ENCODE measurements around the gene SMIM35. TPM values are rescaled to one million over a fixed set of nuclear protein-coding genes. Genes with fewer than 3 reads are reported as not detected.

The SMIM35 gene
- total RNA-seq, 1 experiment from 2014 or later: not detected

GRCh38 chr11:118001494-118001971, 85.2 kb downstream of the SMIM35 start:
- no peak overlapping the region for H2BK5ac ChIP-seq (ENCODE audit: insufficient read length, low read length)
- no peaks in the 10 kb centered on the region for H3K36me3 Mint-ChIP-seq (ENCODE audit: insufficient read depth in 1 of 3, low read depth in 3 of 3)
- no peaks in the 10 kb centered on the region for H4K20me1 ChIP-seq (ENCODE audit: control insufficient read depth, insufficient read depth, insufficient read length)
- no peak overlapping the region for H3K9ac ChIP-seq (ENCODE audit: extremely low read depth, insufficient read length, low read length)
- H3K79me1 ChIP-seq (ENCODE audit: insufficient read depth, low read depth, low read length, poor library complexity, severe bottlenecking): no peaks in the 10 kb centered on the region
- no peaks in the 10 kb centered on the region for H3K79me2 ChIP-seq (ENCODE audit: insufficient read depth, low read length)
- no peak overlapping the region for H2BK120ac ChIP-seq (ENCODE audit: low read depth, low read length, poor library complexity, severe bottlenecking)
- no peak overlapping the region for H3K27ac ChIP-seq (ENCODE audit: insufficient read length, low read depth, low read length)
- no peak overlapping the region for H3K56ac ChIP-seq (ENCODE audit: insufficient read length, low read depth, low read length)
- no peak overlapping the region for H3K18ac ChIP-seq (ENCODE audit: insufficient read length, low read depth, low read length)
- H3K23me2 ChIP-seq (ENCODE audit: insufficient read length, low read depth, low read length, poor library complexity, severe bottlenecking): no peaks in the 10 kb centered on the region
- H2BK15ac ChIP-seq (ENCODE audit: low read depth, low read length): no peak overlapping the region
- 0 out of 2 replicates have a peak, but pooled peaks cover 6% of the 10 kb centered on the region for H3K4me1 ChIP-seq (ENCODE audit: insufficient read depth, low read length)
- peaks cover 2% of the 10 kb centered on the region; the same call in 1 of the 2 replicates for H3K27me3 ChIP-seq (ENCODE audit: insufficient read depth, low read length)
- no peak overlapping the region for H3K14ac ChIP-seq (ENCODE audit: insufficient read depth, low read length)
- H3K4ac ChIP-seq (ENCODE audit: low read depth, low read length): no peak overlapping the region
- TF ChIP-seq, protein P1, sequence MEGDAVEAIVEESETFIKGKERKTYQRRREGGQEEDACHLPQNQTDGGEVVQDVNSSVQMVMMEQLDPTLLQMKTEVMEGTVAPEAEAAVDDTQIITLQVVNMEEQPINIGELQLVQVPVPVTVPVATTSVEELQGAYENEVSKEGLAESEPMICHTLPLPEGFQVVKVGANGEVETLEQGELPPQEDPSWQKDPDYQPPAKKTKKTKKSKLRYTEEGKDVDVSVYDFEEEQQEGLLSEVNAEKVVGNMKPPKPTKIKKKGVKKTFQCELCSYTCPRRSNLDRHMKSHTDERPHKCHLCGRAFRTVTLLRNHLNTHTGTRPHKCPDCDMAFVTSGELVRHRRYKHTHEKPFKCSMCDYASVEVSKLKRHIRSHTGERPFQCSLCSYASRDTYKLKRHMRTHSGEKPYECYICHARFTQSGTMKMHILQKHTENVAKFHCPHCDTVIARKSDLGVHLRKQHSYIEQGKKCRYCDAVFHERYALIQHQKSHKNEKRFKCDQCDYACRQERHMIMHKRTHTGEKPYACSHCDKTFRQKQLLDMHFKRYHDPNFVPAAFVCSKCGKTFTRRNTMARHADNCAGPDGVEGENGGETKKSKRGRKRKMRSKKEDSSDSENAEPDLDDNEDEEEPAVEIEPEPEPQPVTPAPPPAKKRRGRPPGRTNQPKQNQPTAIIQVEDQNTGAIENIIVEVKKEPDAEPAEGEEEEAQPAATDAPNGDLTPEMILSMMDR (conservative IDR thresholded peaks at IDR 0.05): no peak
- no peak overlapping the region for H4K5ac ChIP-seq (ENCODE audit: insufficient read length, low read depth, low read length)
- H3K9me3 Mint-ChIP-seq: no peaks in the 10 kb centered on the region
- H3K9me3 ChIP-seq (ENCODE audit: control insufficient read depth, low read depth, low read length): no peaks in the 10 kb centered on the region
- no peak overlapping the region for H2AK5ac ChIP-seq (ENCODE audit: insufficient read length, low read length)
- H4K8ac ChIP-seq (replicated peaks; ENCODE audit: insufficient read length, low read depth, low read length): no peak overlapping the region
- peaks cover 8 to 10% of the 10 kb centered on the region in 2 experiments for H3K4me1 Mint-ChIP-seq
- no peak overlapping the region for H3K23ac ChIP-seq (ENCODE audit: insufficient read length, low read depth, low read length)
- no peak overlapping the region for H2BK12ac ChIP-seq (ENCODE audit: insufficient read length, low read depth, low read length)
- DNase-seq: no peak
- H2BK20ac ChIP-seq (ENCODE audit: low read depth, low read length, poor library complexity, severe bottlenecking): no peak overlapping the region
- H4K91ac ChIP-seq (ENCODE audit: insufficient read length, low read depth, low read length): no peak overlapping the region
- no peak overlapping the region for H2AFZ ChIP-seq (ENCODE audit: low read length)
- peaks cover 14% of the 10 kb centered on the region for H3K27me3 Mint-ChIP-seq (ENCODE audit: low read depth)
- no peak overlapping the region for H3K4me2 ChIP-seq (ENCODE audit: insufficient read depth, insufficient read length, low read length)
- no peak overlapping the region for H3T11ph ChIP-seq (ENCODE audit: low read length)
- no CpG with 5 or more reads among the region's 5 CpGs for WGBS (ENCODE audit: extremely low coverage, insufficient read length, low lambda C conversion rate)
- H3K4me3 Mint-ChIP-seq: no peak overlapping the region
- no peak overlapping the region for H3K27ac Mint-ChIP-seq

Data from H9 (cell line).